ENCODE measurements around the gene PHLPP2. TPM values are rescaled to one million over a fixed set of nuclear protein-coding genes. Genes with fewer than 3 reads are reported as not detected.

PHLPP2 gene
- total RNA-seq, 2 donors from 2014 or later: 12.4 to 12.8 TPM

DNA sequence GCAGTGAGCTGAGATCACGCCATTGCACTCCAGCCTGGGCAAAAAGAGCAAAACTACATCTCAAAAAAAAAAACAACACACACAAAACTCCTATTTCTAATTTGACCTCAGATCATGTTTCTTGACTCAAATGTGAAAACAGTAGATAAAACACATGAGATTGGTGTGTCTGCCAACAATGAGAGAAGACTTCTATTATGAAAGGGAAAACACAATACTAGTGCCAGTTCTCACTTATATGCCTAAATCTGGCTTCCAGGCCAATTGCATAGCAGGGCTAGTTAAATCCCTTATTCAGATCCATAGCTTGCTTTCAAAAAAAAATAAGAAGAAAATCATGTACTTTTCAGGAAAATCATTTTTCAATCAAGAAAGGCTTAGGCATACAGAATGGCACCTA is 44.7 kb upstream of the PHLPP2 start:
- H3K27ac ChIP-seq (ENCODE audit: low read depth, low read length): no peak overlapping the region
- Mint-ChIP-seq H3K27me3 (ENCODE audit: insufficient read depth) (no peaks in the 10 kb centered on the region), H3K9me3 (no peaks in the 10 kb centered on the region), H3K4me1 (no peaks in the 10 kb centered on the region), H3K4me3 (no peak overlapping the region), H3K36me3 (ENCODE audit: low read depth) (peaks cover 49% of the 10 kb centered on the region), H3K27ac (no peak overlapping the region)
- no peak overlapping the region for H3K9ac ChIP-seq (ENCODE audit: extremely low read depth, low read length, poor library complexity, severe bottlenecking)
- no peaks in the 10 kb centered on the region for H3K27me3 ChIP-seq (ENCODE audit: control insufficient read depth, insufficient read depth, low read length, poor library complexity, severe bottlenecking)
- no peaks in the 10 kb centered on the region for H3K4me1 ChIP-seq (ENCODE audit: control insufficient read depth, insufficient read depth, low read length)
- no peak for DNase-seq
- peaks cover 86% of the 10 kb centered on the region for H3K36me3 ChIP-seq (ENCODE audit: control insufficient read depth, insufficient read depth, low read length)
- WGBS, 2 experiments (ENCODE audit: insufficient coverage in 1 of 2, insufficient read length in 1 of 2): 92% methylated on average over 1 of the region's 1 CpG; no CpG with 5 or more reads in 1 of the 2 experiments
- TF ChIP-seq, protein P1, sequence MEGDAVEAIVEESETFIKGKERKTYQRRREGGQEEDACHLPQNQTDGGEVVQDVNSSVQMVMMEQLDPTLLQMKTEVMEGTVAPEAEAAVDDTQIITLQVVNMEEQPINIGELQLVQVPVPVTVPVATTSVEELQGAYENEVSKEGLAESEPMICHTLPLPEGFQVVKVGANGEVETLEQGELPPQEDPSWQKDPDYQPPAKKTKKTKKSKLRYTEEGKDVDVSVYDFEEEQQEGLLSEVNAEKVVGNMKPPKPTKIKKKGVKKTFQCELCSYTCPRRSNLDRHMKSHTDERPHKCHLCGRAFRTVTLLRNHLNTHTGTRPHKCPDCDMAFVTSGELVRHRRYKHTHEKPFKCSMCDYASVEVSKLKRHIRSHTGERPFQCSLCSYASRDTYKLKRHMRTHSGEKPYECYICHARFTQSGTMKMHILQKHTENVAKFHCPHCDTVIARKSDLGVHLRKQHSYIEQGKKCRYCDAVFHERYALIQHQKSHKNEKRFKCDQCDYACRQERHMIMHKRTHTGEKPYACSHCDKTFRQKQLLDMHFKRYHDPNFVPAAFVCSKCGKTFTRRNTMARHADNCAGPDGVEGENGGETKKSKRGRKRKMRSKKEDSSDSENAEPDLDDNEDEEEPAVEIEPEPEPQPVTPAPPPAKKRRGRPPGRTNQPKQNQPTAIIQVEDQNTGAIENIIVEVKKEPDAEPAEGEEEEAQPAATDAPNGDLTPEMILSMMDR (conservative IDR thresholded peaks at IDR 0.05): no peak
- no peak overlapping the region for H3K4me3 ChIP-seq (ENCODE audit: low read length)
- no peaks in the 10 kb centered on the region for H3K9me3 ChIP-seq (ENCODE audit: control insufficient read depth, low read length)

DNA sequence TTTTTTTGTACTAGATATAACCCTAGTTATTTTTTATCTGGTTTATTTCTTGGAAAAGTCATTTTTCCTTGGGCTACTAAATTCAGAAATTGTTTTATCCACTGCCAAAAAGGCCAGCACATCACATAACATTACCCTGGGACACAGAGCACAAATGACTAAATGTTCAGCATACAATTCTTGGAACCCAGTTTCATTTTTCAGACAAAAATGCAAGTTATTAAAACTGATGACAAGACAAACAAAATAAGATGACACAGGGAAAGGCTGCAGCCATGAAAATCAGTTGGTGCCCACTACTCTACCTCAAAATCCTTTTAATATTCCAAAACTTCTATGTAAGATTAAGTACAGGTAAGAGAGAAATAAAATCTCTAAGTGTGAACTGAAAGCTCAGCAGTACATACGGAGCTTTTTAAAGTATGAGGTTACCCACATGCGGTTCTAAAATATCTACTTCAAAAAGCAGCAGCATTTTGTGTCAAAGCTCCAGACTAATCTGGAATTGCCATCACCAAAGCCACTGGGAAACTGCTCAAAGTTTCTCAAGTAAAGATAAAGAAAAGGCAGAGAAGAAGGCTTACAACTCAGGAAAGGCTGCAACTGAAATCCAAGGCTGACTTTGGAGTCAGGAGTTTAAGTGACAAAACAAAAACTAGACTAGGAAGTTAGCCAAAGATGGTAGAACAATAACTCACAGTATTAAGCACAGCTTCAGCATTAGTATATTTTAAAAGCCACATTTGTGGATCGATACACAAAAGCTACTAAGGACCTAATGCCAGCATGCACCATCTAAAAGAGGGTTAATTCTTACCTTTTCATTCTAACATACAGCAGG is 42.8 kb upstream of the PHLPP2 start:
- H3K4me1 ChIP-seq (ENCODE audit: control insufficient read depth, insufficient read depth, low read length): no peaks in the 10 kb centered on the region
- H3K9me3 ChIP-seq (ENCODE audit: control insufficient read depth, low read length): no peaks in the 10 kb centered on the region
- Mint-ChIP-seq H3K27ac (peak overlapping the region; percentile 58), H3K4me3 (no peak overlapping the region), H3K36me3 (ENCODE audit: low read depth) (peaks cover 52% of the 10 kb centered on the region), H3K9me3 (no peaks in the 10 kb centered on the region), H3K27me3 (ENCODE audit: insufficient read depth) (no peaks in the 10 kb centered on the region), H3K4me1 (no peaks in the 10 kb centered on the region)
- H3K9ac ChIP-seq (ENCODE audit: extremely low read depth, low read length, poor library complexity, severe bottlenecking): no peak overlapping the region
- H3K27ac ChIP-seq (ENCODE audit: low read depth, low read length): peak overlapping the region; percentile 6
- H3K27me3 ChIP-seq (ENCODE audit: control insufficient read depth, insufficient read depth, low read length, poor library complexity, severe bottlenecking): no peaks in the 10 kb centered on the region
- no peak for DNase-seq
- H3K4me3 ChIP-seq (ENCODE audit: low read length): no peak overlapping the region
- TF ChIP-seq, protein P1 (conservative IDR thresholded peaks at IDR 0.05): no peak
- H3K36me3 ChIP-seq (ENCODE audit: control insufficient read depth, insufficient read depth, low read length): peaks cover 86% of the 10 kb centered on the region
- WGBS, 2 experiments (ENCODE audit: insufficient coverage in 1 of 2, insufficient read length in 1 of 2): 92 to 97% methylated on average over 2 to 3 of the region's 3 CpGs

DNA sequence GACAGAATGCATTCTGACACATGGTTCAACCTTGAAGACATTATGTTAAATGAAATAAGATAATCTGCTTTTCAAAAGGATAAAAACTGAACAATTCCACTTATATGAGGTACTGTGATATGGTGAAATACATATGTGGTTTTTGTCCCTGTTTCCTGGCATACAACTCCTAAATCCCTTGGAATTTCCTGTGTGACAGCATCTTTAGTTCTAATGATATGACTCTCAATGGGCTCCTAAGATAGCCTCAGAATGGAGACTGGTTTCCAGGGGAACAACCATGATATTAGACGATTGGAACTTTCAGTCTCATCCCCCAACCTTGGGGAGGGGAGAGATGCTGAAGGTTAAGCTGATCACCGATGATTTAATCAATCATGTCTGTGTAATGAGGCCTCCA is 37.7 kb upstream of the PHLPP2 start:
- Histone ChIP-seq H3K9me3 (ENCODE audit: control insufficient read depth, low read length) (no peaks in the 10 kb centered on the region), H3K4me3 (ENCODE audit: low read length) (no peak overlapping the region), H3K4me1 (ENCODE audit: control insufficient read depth, insufficient read depth, low read length) (no peaks in the 10 kb centered on the region), H3K27me3 (ENCODE audit: control insufficient read depth, insufficient read depth, low read length, poor library complexity, severe bottlenecking) (no peaks in the 10 kb centered on the region), H3K36me3 (ENCODE audit: control insufficient read depth, insufficient read depth, low read length) (peaks cover 87% of the 10 kb centered on the region), H3K27ac (ENCODE audit: low read depth, low read length) (no peak overlapping the region), H3K9ac (ENCODE audit: extremely low read depth, low read length, poor library complexity, severe bottlenecking) (no peak overlapping the region)
- TF ChIP-seq, protein P1 (conservative IDR thresholded peaks at IDR 0.05): no peak
- Mint-ChIP-seq H3K9me3 (no peaks in the 10 kb centered on the region), H3K4me1 (peaks cover 12% of the 10 kb centered on the region), H3K4me3 (no peak overlapping the region), H3K36me3 (ENCODE audit: low read depth) (peaks cover 44% of the 10 kb centered on the region), H3K27ac (no peak overlapping the region), H3K27me3 (ENCODE audit: insufficient read depth) (no peaks in the 10 kb centered on the region)
- no peak for DNase-seq
- 81 to 100% methylated on average over 1 to 2 of the region's 2 CpGs for WGBS, 2 experiments (ENCODE audit: insufficient coverage in 1 of 2, insufficient read length in 1 of 2)
